Fibroblast of pulmonary artery (primary cell): ENCODE measurements around the gene TUSC2.

ENCODE experiments used
- DNase-seq: peaks from one replicate; pipeline ENCODE4 v3.0.0-alpha.2; 2010; ENCODE audit warnings: low read depth
- H3K4me3 ChIP-seq: replicated peaks from 2 replicates; pipeline ENCODE4 v1.5.1; 2011; ENCODE audit warnings: low read depth, mild to moderate bottlenecking, control low read depth, low read length, moderate library complexity
- TF ChIP-seq, protein P1 (sequence below): IDR thresholded peaks from 2 replicates; pipeline ENCODE4 v1.5.1; 2011; ENCODE audit warnings: mild to moderate bottlenecking, control low read depth, low read length, inconsistent platforms; ENCODE audit errors: missing control alignments

TUSC2 gene

GRCh38 chr3:50350213-50350526 is 22.1 kb upstream of the TUSC2 start:
- TF ChIP-seq, protein P1, sequence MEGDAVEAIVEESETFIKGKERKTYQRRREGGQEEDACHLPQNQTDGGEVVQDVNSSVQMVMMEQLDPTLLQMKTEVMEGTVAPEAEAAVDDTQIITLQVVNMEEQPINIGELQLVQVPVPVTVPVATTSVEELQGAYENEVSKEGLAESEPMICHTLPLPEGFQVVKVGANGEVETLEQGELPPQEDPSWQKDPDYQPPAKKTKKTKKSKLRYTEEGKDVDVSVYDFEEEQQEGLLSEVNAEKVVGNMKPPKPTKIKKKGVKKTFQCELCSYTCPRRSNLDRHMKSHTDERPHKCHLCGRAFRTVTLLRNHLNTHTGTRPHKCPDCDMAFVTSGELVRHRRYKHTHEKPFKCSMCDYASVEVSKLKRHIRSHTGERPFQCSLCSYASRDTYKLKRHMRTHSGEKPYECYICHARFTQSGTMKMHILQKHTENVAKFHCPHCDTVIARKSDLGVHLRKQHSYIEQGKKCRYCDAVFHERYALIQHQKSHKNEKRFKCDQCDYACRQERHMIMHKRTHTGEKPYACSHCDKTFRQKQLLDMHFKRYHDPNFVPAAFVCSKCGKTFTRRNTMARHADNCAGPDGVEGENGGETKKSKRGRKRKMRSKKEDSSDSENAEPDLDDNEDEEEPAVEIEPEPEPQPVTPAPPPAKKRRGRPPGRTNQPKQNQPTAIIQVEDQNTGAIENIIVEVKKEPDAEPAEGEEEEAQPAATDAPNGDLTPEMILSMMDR = no peak
- H3K4me3 ChIP-seq = peak overlapping the region; percentile 92
- DNase-seq = no peak

DNA sequence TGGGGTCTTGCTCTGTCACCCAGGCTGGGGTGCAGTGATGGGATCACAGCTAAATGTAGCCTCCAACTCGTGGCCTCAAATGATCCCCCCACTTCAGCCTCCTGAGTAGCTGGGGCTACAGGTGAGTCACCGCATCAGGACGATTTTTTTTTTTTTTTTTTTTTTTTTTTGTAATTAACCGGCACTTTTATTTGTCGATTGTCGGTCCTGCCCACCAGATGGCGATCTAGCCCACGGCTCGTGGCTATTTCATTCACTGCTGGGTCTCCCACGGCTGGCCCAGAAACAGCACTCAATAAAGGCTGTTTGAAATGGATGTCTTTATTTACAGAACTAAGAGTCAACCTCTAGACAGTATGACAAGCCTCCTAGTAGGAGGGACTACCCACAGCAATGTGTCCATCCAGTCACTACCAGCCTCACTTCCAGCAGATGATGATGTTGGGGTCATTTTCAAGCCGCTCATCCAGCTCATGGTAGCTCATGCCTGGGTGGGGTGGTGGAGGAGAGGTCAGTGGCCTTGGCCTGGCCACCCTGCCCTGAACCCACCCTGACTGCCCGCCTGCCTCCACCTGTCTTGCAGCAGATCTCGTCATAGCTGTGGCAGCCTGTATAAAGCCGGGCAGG is 19.3 kb upstream of the TUSC2 start:
- TF ChIP-seq, protein P1 = peak; percentile 59
- peak; percentile 80 for DNase-seq
- no peak overlapping the region for H3K4me3 ChIP-seq

GRCh38 chr3:50345586-50346234 is 17.7 kb upstream of the TUSC2 start, which contains the start of gene ZMYND10:
TSS of gene ZMYND10 (minus strand) at chr3:50345732. CDS start at chr3:50345579, 153 bp downstream.
- peak; percentile 47 for DNase-seq
- peak within 1 kb of the TSS; percentile 55 for H3K4me3 ChIP-seq
- TF ChIP-seq, protein P1 = no peak

DNA sequence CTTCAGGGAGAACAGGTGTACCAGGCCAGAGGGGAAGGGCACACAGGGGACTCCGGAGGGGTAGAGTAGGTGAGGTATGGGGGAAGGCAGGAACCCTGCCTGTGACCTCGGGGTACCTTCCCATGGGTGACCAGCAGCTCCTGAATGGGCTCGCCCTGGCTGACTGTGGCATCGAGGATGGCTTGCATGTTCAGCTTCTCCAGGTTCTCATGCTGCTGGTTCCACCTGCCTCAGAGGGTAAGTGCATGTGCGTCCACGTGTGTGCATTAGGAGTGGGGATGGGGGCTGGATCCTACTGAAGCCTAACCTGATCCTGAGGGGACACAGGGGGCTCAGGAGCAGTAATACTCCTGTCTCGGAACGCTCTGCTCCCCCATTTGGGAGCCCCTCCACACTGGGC is 17.0 kb upstream of the TUSC2 start:
- peak overlapping the region; percentile 55 for H3K4me3 ChIP-seq
- no peak for DNase-seq
- TF ChIP-seq, protein P1 = no peak

GRCh38 chr3:50342813-50343633 is 15.0 kb upstream of the TUSC2 start:
- no peak overlapping the region for H3K4me3 ChIP-seq
- DNase-seq = no peak
- TF ChIP-seq, protein P1 = peak; percentile 6

GRCh38 chr3:50341996-50342650 is 14.1 kb upstream of the TUSC2 start:
- H3K4me3 ChIP-seq = no peak overlapping the region
- DNase-seq = no peak
- TF ChIP-seq, protein P1 = no peak
